ENCODE measurements around the gene MKX. TPM values are rescaled to one million over a fixed set of nuclear protein-coding genes. Genes with fewer than 3 reads are reported as not detected.

Gene MKX
- 0.19 TPM in 1 of 2 replicates, not detected in the other for total RNA-seq

- no peak for DNase-seq (ENCODE audit: extremely low read depth, low read depth, low spot score)
Observed at GRCh38 chr10:27745732-27746396, at the start of gene MKX. Gene MKX (minus strand): TSS chr10:27745819. CDS start chr10:27743415, 2,404 bp downstream.

GRCh38 chr10:27794157-27794556 is 48.5 kb upstream of the MKX start:
- DNase-seq (ENCODE audit: extremely low read depth, low read depth, low spot score): no peak

GRCh38 chr10:27792216-27792615 is 46.6 kb upstream of the MKX start:
- DNase-seq (ENCODE audit: extremely low read depth, low read depth, low spot score): no peak

GRCh38 chr10:27784272-27784671 is 38.7 kb upstream of the MKX start:
- DNase-seq (ENCODE audit: extremely low read depth, low read depth, low spot score): no peak

GRCh38 chr10:27783660-27784059 is 38.0 kb upstream of the MKX start:
- peak; percentile 16 for DNase-seq (ENCODE audit: extremely low read depth, low read depth, low spot score)

GRCh38 chr10:27779462-27780015 is 33.9 kb upstream of the MKX start:
- no peak for DNase-seq (ENCODE audit: extremely low read depth, low read depth, low spot score)

GRCh38 chr10:27774831-27775230 is 29.2 kb upstream of the MKX start:
- DNase-seq (ENCODE audit: extremely low read depth, low read depth, low spot score): no peak

- no peak for DNase-seq (ENCODE audit: extremely low read depth, low read depth, low spot score)
Observed at GRCh38 chr10:27771231-27771630, 25.6 kb upstream of the MKX start.

- no peak for DNase-seq (ENCODE audit: extremely low read depth, low read depth, low spot score)
Observed at GRCh38 chr10:27770181-27770580, 24.6 kb upstream of the MKX start.

- DNase-seq (ENCODE audit: extremely low read depth, low read depth, low spot score): no peak
Observed at GRCh38 chr10:27760867-27761266, 15.2 kb upstream of the MKX start.

- DNase-seq (ENCODE audit: extremely low read depth, low read depth, low spot score): no peak
Observed at GRCh38 chr10:27759483-27760272, 14.1 kb upstream of the MKX start.

GRCh38 chr10:27752673-27753237 is 7.1 kb upstream of the MKX start:
- DNase-seq (ENCODE audit: extremely low read depth, low read depth, low spot score): no peak

- DNase-seq (ENCODE audit: extremely low read depth, low read depth, low spot score): no peak
Observed at GRCh38 chr10:27748601-27749000, 3.0 kb upstream of the MKX start.

GRCh38 chr10:27747096-27747451 is 1.5 kb upstream of the MKX start:
- no peak for DNase-seq (ENCODE audit: extremely low read depth, low read depth, low spot score)

GRCh38 chr10:27746397-27747095 is 927 bp upstream of the MKX start:
- DNase-seq (ENCODE audit: extremely low read depth, low read depth, low spot score): no peak

- no peak for DNase-seq (ENCODE audit: extremely low read depth, low read depth, low spot score)
Observed at GRCh38 chr10:27744802-27745731, 552 bp downstream of the MKX start.

- no peak for DNase-seq (ENCODE audit: extremely low read depth, low read depth, low spot score)
Observed at GRCh38 chr10:27743877-27744801, 1.5 kb downstream of the MKX start.

- no peak for DNase-seq (ENCODE audit: extremely low read depth, low read depth, low spot score)
Observed at GRCh38 chr10:27743012-27743876, 2.4 kb downstream of the MKX start.

Data from glomerular endothelial cell (primary cell).